Measurements from ENCODE around the gene UBA1. TPM values are rescaled to one million over a fixed set of nuclear protein-coding genes. Genes with fewer than 3 reads are reported as not detected.

UBA1 gene
- total RNA-seq, 2 experiments from 2014 or later = 243 to 246 TPM

- ATAC-seq = no peak
- POLR2A ChIA-PET = no interaction called here
- H3K36me3 Mint-ChIP-seq (ENCODE audit: low read depth) = peaks cover 18% of the 10 kb centered on the region
These were observed 47.0 kb downstream of the UBA1 start for GRCh38 chrX:47240619-47241018.

DNA sequence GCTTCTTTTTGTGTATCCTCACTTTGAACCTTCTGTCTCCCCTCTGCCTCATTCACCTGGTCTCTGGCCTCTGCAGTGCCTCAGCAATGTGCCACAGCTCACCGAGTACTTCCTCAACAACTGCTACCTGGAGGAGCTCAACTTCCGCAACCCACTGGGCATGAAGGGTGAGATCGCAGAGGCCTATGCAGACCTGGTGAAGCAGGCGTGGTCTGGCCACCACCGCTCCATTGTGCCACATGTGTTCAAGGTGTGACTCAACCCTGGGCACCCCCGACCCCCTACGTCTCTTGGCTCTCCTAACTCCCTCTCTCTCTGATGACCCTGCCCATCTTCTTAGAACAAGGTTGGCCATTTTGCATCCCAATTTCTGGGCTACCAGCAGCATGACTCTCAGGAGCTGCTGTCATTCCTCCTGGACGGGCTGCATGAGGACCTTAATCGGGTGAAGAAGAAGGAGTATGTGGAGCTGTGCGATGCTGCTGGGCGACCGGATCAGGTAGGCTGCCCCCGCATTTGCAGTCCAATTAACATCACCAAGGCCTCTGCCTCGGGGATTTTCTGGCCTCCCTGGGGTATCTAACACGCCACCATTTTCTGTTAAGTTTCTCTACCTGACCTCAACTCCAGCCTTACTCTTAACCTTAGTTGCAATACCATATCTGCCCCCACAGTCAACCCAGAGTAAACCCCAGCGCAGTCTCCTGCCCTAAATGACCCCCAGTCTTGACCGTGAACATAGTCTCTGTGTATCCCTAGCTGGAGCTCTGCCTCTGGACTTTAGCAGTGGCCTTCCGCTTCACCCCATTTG lies 47.8 kb downstream of the UBA1 start:
- Mint-ChIP-seq H3K27ac (no peak overlapping the region), H3K27me3 (no peaks in the 10 kb centered on the region), H3K4me1 (ENCODE audit: low read depth) (peaks cover 9% of the 10 kb centered on the region), H3K9me3 (no peaks in the 10 kb centered on the region), H3K36me3 (ENCODE audit: low read depth) (peaks cover 23% of the 10 kb centered on the region), H3K4me3 (no peak overlapping the region)
- ChIA-PET CTCF (no interaction called here), POLR2A (no interaction called here)
- no peak for DNase-seq
- intact Hi-C loops (cut with micrococcal nuclease) = no loop called here
- TF ChIP-seq, protein P1, sequence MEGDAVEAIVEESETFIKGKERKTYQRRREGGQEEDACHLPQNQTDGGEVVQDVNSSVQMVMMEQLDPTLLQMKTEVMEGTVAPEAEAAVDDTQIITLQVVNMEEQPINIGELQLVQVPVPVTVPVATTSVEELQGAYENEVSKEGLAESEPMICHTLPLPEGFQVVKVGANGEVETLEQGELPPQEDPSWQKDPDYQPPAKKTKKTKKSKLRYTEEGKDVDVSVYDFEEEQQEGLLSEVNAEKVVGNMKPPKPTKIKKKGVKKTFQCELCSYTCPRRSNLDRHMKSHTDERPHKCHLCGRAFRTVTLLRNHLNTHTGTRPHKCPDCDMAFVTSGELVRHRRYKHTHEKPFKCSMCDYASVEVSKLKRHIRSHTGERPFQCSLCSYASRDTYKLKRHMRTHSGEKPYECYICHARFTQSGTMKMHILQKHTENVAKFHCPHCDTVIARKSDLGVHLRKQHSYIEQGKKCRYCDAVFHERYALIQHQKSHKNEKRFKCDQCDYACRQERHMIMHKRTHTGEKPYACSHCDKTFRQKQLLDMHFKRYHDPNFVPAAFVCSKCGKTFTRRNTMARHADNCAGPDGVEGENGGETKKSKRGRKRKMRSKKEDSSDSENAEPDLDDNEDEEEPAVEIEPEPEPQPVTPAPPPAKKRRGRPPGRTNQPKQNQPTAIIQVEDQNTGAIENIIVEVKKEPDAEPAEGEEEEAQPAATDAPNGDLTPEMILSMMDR (IDR thresholded peaks at IDR 0.05) = no peak
- no peak for ATAC-seq

More at GRCh38 chrX:47240619-47241018, 47.0 kb downstream of the UBA1 start:
- CTCF ChIA-PET = no interaction called here
- Mint-ChIP-seq H3K27me3 (no peaks in the 10 kb centered on the region), H3K9me3 (no peaks in the 10 kb centered on the region), H3K4me1 (ENCODE audit: low read depth) (peaks cover 16% of the 10 kb centered on the region), H3K27ac (no peak overlapping the region), H3K4me3 (no peak overlapping the region)
- intact Hi-C loops (cut with micrococcal nuclease) = no loop called here
- TF ChIP-seq, protein P1 (IDR thresholded peaks at IDR 0.05) = no peak
- no peak for DNase-seq

DNA sequence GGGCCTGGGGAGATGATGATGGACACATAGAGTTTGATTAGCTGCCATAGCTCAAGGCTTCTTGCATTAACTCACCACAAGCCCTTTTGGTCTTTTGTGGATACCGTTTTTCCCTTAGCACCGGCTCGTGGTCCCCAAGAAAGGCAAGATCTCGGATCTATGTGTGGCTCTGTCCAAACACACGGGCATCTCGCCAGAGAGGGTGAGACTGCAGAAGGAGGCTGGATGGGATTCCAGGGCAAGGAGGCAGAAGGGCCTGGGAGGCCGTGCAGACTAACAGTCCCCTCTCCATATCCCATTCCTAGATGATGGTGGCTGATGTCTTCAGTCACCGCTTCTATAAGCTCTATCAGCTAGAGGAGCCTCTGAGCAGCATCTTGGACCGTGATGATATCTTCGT lies 48.7 kb downstream of the UBA1 start:
- intact Hi-C loops (cut with micrococcal nuclease) = no loop called here
- no peak for ATAC-seq
- H3K27ac Mint-ChIP-seq = no peak overlapping the region

GRCh38 chrX:47243351-47243750 lies 49.7 kb downstream of the UBA1 start:
- H3K4me1 Mint-ChIP-seq (ENCODE audit: low read depth) = peaks cover 6% of the 10 kb centered on the region
- H3K27ac Mint-ChIP-seq = no peak overlapping the region
- H3K36me3 Mint-ChIP-seq (ENCODE audit: low read depth) = peaks cover 29% of the 10 kb centered on the region
- ATAC-seq (no peak), DNase-seq (no peak)
- no peak overlapping the region for H3K4me3 Mint-ChIP-seq
- H3K9me3 Mint-ChIP-seq = no peaks in the 10 kb centered on the region
- ChIA-PET POLR2A (no interaction called here), CTCF (no interaction called here)
- intact Hi-C loops (cut with micrococcal nuclease) = no loop called here
- TF ChIP-seq, protein P1 (IDR thresholded peaks at IDR 0.05) = no peak
- H3K27me3 Mint-ChIP-seq = no peaks in the 10 kb centered on the region

More for the DNA sequence above, 48.7 kb downstream of the UBA1 start:
- POLR2A ChIA-PET = no interaction called here
- Mint-ChIP-seq H3K4me3 (no peak overlapping the region), H3K4me1 (ENCODE audit: low read depth) (peaks cover under 1% of the 10 kb centered on the region), H3K9me3 (no peaks in the 10 kb centered on the region), H3K36me3 (ENCODE audit: low read depth) (peaks cover 23% of the 10 kb centered on the region), H3K27me3 (no peaks in the 10 kb centered on the region)
- no peak for DNase-seq
- CTCF ChIA-PET = no interaction called here
- TF ChIP-seq, protein P1 (IDR thresholded peaks at IDR 0.05) = no peak

- DNase-seq = no peak
- TF ChIP-seq, protein P1 (IDR thresholded peaks at IDR 0.05) = no peak
- Mint-ChIP-seq H3K36me3 (ENCODE audit: low read depth) (peaks cover 35% of the 10 kb centered on the region), H3K4me3 (no peak overlapping the region), H3K27me3 (no peaks in the 10 kb centered on the region), H3K27ac (no peak overlapping the region), H3K9me3 (no peaks in the 10 kb centered on the region), H3K4me1 (ENCODE audit: low read depth) (peaks cover 12% of the 10 kb centered on the region)
- ATAC-seq = no peak
- ChIA-PET POLR2A (no interaction called here), CTCF (no interaction called here)
- intact Hi-C loops (cut with micrococcal nuclease) = no loop called here
These were observed 51.0 kb downstream of the UBA1 start for GRCh38 chrX:47244676-47245075.
